Smooth muscle cell (in vitro differentiated cells): ENCODE data around the gene ALDOC. TPM values are rescaled to one million over a fixed set of nuclear protein-coding genes. Genes with fewer than 3 reads are reported as not detected.

Experiments used
- DNase-seq: peaks from one replicate; lab custom pipeline; 2025; ENCODE audit not compliant: unreplicated experiment; lab: John Stamatoyannopoulos, UW
- H2AFZ ChIP-seq: fragments of 200-600 bp; sonication (generic); 2 replicates; pipeline ENCODE4 v1.6.0; 2016; ENCODE audit warnings: antibody characterized with exemption, low read depth, mild to moderate bottlenecking
- H3F3A ChIP-seq: fragments of 200-600 bp; sonication (generic); 2 replicates; pipeline ENCODE4 v1.6.0; 2017; ENCODE audit warnings: antibody characterized with exemption, low read depth
- H3K27ac ChIP-seq: fragments of 200-600 bp; sonication (generic); 2 replicates; pipeline ENCODE4 v1.5.1; 2016; ENCODE audit warnings: low read depth, mild to moderate bottlenecking
- H3K27me3 ChIP-seq: fragments of 200-600 bp; sonication (generic); 2 replicates; pipeline ENCODE4 v1.6.1; 2016; ENCODE audit warnings: low read depth, mild to moderate bottlenecking
- H3K36me3 ChIP-seq: fragments of 200-600 bp; sonication (generic); 2 replicates; pipeline ENCODE4 v1.5.1; 2016; ENCODE audit warnings: low read depth
- H3K4me1 ChIP-seq: fragments of 200-600 bp; sonication (generic); 2 replicates; pipeline ENCODE4 v1.5.1; 2016; ENCODE audit warnings: low read depth
- H3K4me2 ChIP-seq: fragments of 200-600 bp; sonication (generic); 2 replicates; pipeline ENCODE4 v1.6.0; 2016; ENCODE audit warnings: mild to moderate bottlenecking
- H3K4me3 ChIP-seq: fragments of 200-600 bp; sonication (generic); 2 replicates; pipeline ENCODE4 v1.5.1; 2016; ENCODE audit warnings: mild to moderate bottlenecking
- H3K79me2 ChIP-seq: fragments of 200-600 bp; sonication (generic); 2 replicates; pipeline ENCODE4 v1.6.0; 2016; ENCODE audit warnings: low read depth, mild to moderate bottlenecking
- H3K9ac ChIP-seq: fragments of 200-600 bp; sonication (generic); 2 replicates; pipeline ENCODE4 v1.6.0; 2016; ENCODE audit warnings: low read depth
- H3K9me3 ChIP-seq: fragments of 200-600 bp; sonication (generic); replicated peaks from 2 replicates; pipeline ENCODE4 v1.5.1; 2016; ENCODE audit warnings: low read depth
- H4K20me1 ChIP-seq: fragments of 200-600 bp; sonication (generic); 2 replicates; pipeline ENCODE4 v1.6.0; 2016; ENCODE audit warnings: low read depth
- CTCF ChIP-seq: fragments of 200-600 bp; sonication (generic); IDR thresholded peaks from 2 replicates; pipeline ENCODE4 v1.5.1; 2017; ENCODE audit warnings: borderline replicate concordance, mild to moderate bottlenecking, antibody characterized with exemption; ENCODE audit not compliant: insufficient read depth, poor library complexity, severe bottlenecking
- WGBS: methylation state at CpG from one replicate; pipeline ENCODE4 v1.1.7; 2016; ENCODE audit warnings: low lambda C conversion rate; 5-methylcytosine and 5-hydroxymethylcytosine counted together
- polyA plus RNA-seq: library from polyadenylated mRNA; unstranded; fragments of >200 nt; fragmentation: Nextera tagmentation; extraction: Ambion mirVana; gene quantifications from 2 replicates; pipeline ENCODE4 v1.2.1, GENCODE V29; 2016
- total RNA-seq: library from RNA; depleted of rRNA; stranded (reverse); fragments of >200 nt; gene quantifications from 2 replicates; pipeline ENCODE4 v1.2.3, GENCODE V29; 2014

ALDOC gene
- total and polyA plus RNA-seq, 2 experiments from 2014 or later = 71.5 to 72.6 TPM

- no peak overlapping the region for H3K9ac ChIP-seq
- no peak overlapping the region for H2AFZ ChIP-seq
- no peaks in the 10 kb centered on the region for H3K79me2 ChIP-seq
- H3K4me3 ChIP-seq = no peak overlapping the region
- 80% methylated on average over 16 of the region's 16 CpGs for WGBS
- TF ChIP-seq CTCF = no peak
- no peaks in the 10 kb centered on the region for H3K4me1 ChIP-seq
- H3K9me3 ChIP-seq = no peaks in the 10 kb centered on the region
- H3K36me3 ChIP-seq = no peaks in the 10 kb centered on the region
- no peaks in the 10 kb centered on the region for H3K27me3 ChIP-seq
- no peak overlapping the region for H3K4me2 ChIP-seq
- H3F3A ChIP-seq = no peaks in the 10 kb centered on the region
- no peak for DNase-seq
- no peaks in the 10 kb centered on the region for H4K20me1 ChIP-seq
- H3K27ac ChIP-seq = no peak overlapping the region
Measured at GRCh38 chr17:28533091-28533807, 43.4 kb downstream of the ALDOC start.

GRCh38 chr17:28532050-28532960, 44.4 kb downstream of the ALDOC start:
- TF ChIP-seq CTCF = no peak
- no peak overlapping the region for H3K4me2 ChIP-seq
- H3K9me3 ChIP-seq = no peaks in the 10 kb centered on the region
- H3K36me3 ChIP-seq = no peaks in the 10 kb centered on the region
- DNase-seq = no peak
- no peaks in the 10 kb centered on the region for H3K79me2 ChIP-seq
- H2AFZ ChIP-seq = no peak overlapping the region
- H3K4me1 ChIP-seq = no peaks in the 10 kb centered on the region
- H3K4me3 ChIP-seq = no peak overlapping the region
- H4K20me1 ChIP-seq = no peaks in the 10 kb centered on the region
- no peaks in the 10 kb centered on the region for H3K27me3 ChIP-seq
- no peaks in the 10 kb centered on the region for H3F3A ChIP-seq
- H3K9ac ChIP-seq = no peak overlapping the region
- H3K27ac ChIP-seq = no peak overlapping the region
- WGBS = 81% methylated on average over 7 of the region's 7 CpGs

- DNase-seq = no peak
- TF ChIP-seq CTCF = no peak
- Histone ChIP-seq H3K4me1 (no peaks in the 10 kb centered on the region), H3K36me3 (no peaks in the 10 kb centered on the region), H3K27ac (no peak overlapping the region), H3K4me3 (no peak overlapping the region), H4K20me1 (no peaks in the 10 kb centered on the region), H2AFZ (no peak overlapping the region), H3F3A (no peaks in the 10 kb centered on the region), H3K9ac (no peak overlapping the region), H3K9me3 (no peaks in the 10 kb centered on the region), H3K4me2 (no peak overlapping the region), H3K79me2 (no peaks in the 10 kb centered on the region), H3K27me3 (no peaks in the 10 kb centered on the region)
- WGBS = 79% methylated on average over 7 of the region's 7 CpGs
Measured at GRCh38 chr17:28530926-28531325, 45.8 kb downstream of the ALDOC start.
